ENCODE measurements around the gene PWWP2B. TPM values are rescaled to one million over a fixed set of nuclear protein-coding genes. Genes with fewer than 3 reads are reported as not detected.

Gene PWWP2B
- total RNA-seq, 4 donors from 2014 or later = 45.9 to 129 (median 61.2) TPM

- intact Hi-C loops (cut with DNase I; ENCODE audit: low total_unique reads) = no loop called here
- in situ Hi-C loops (cut with MboI; ENCODE audit: low pct_ligation_motif_present in 1 of 4, low pct_unique_long_range_greater_than_20kb in 1 of 4, low sequenced_read_pairs in 3 of 4) = no loop called here
- Histone ChIP-seq H3K4me1 (peaks cover 9 to 19% (median 14%) of the 10 kb centered on the region in 4 donors), H3K36me3 (no peaks in the 10 kb centered on the region), H3K4me3 (no peak overlapping the region), H3K9me3 (no peaks in the 10 kb centered on the region), H3K27ac (no peak overlapping the region), H3K27me3 (no peaks in the 10 kb centered on the region)
- TF ChIP-seq POLR2A (IDR thresholded peaks at IDR 0.05) (no peak), EP300 (IDR thresholded peaks at IDR 0.05; ENCODE audit: low read depth) (no peak), CTCF (IDR thresholded peaks at IDR 0.05) (no peak), POLR2AphosphoS5 (IDR thresholded peaks at IDR 0.05) (no peak)
- DNase-seq = no peak
- 89 to 96% methylated on average over 2 of the region's 2 CpGs for WGBS, 2 donors (ENCODE audit: low coverage in 1 of 2)
Observed at GRCh38 chr10:132427939-132428367, 31.0 kb downstream of the PWWP2B start.

- intact Hi-C loops (cut with DNase I; ENCODE audit: low total_unique reads) (no loop called here), in situ Hi-C loops (cut with MboI; ENCODE audit: low pct_ligation_motif_present in 1 of 4, low pct_unique_long_range_greater_than_20kb in 1 of 4, low sequenced_read_pairs in 3 of 4) (no loop called here)
- H3K9me3 ChIP-seq = no peaks in the 10 kb centered on the region
- WGBS, 2 donors (ENCODE audit: low coverage in 1 of 2) = 95% methylated on average over 11 of the region's 11 CpGs; no CpG with 5 or more reads in 1 of the 2 donors
- no peak overlapping the region for H3K27ac ChIP-seq
- no peak overlapping the region for H3K4me3 ChIP-seq
- H3K36me3 ChIP-seq = no peaks in the 10 kb centered on the region
- TF ChIP-seq POLR2AphosphoS5 (IDR thresholded peaks at IDR 0.05) = no peak
- TF ChIP-seq CTCF (IDR thresholded peaks at IDR 0.05) = no peak
- TF ChIP-seq EP300 (IDR thresholded peaks at IDR 0.05; ENCODE audit: low read depth) = no peak
- no peak for TF ChIP-seq POLR2A (IDR thresholded peaks at IDR 0.05)
- peaks cover 8 to 13% (median 10%) of the 10 kb centered on the region in 4 donors for H3K4me1 ChIP-seq
- DNase-seq = no peak
- H3K27me3 ChIP-seq = no peaks in the 10 kb centered on the region
Observed at GRCh38 chr10:132428486-132428995, 31.5 kb downstream of the PWWP2B start.

GRCh38 chr10:132429281-132430230 lies 32.6 kb downstream of the PWWP2B start:
- TF ChIP-seq POLR2AphosphoS5 (IDR thresholded peaks at IDR 0.05) (peak in 1 of 3 donors; percentile 16), EP300 (IDR thresholded peaks at IDR 0.05; ENCODE audit: low read depth) (no peak)
- no peaks in the 10 kb centered on the region for H3K36me3 ChIP-seq
- no peaks in the 10 kb centered on the region for H3K9me3 ChIP-seq
- peaks cover 8 to 10% (median 9%) of the 10 kb centered on the region in 4 donors for H3K4me1 ChIP-seq
- WGBS, 2 donors (ENCODE audit: low coverage in 1 of 2) = 40% methylated on average over 18 of the region's 18 CpGs; no CpG with 5 or more reads in 1 of the 2 donors
- peak overlapping the region in 2 of 4 donors; percentile 30 to 60 for H3K27ac ChIP-seq
- peak; percentile 65 for DNase-seq
- intact Hi-C loops (cut with DNase I; ENCODE audit: low total_unique reads) = no loop called here
- in situ Hi-C loops (cut with MboI; ENCODE audit: low pct_ligation_motif_present in 1 of 4, low pct_unique_long_range_greater_than_20kb in 1 of 4, low sequenced_read_pairs in 3 of 4) = no loop called here
- no peaks in the 10 kb centered on the region for H3K27me3 ChIP-seq
- no peak overlapping the region for H3K4me3 ChIP-seq

GRCh38 chr10:132430231-132430743 lies 33.3 kb downstream of the PWWP2B start:
- intact Hi-C loops (cut with DNase I; ENCODE audit: low total_unique reads) = no loop called here

More at GRCh38 chr10:132430231-132430743, 33.3 kb downstream of the PWWP2B start:
- Histone ChIP-seq H3K4me3 (no peak overlapping the region), H3K27me3 (no peaks in the 10 kb centered on the region), H3K27ac (peak overlapping the region in 1 of 4 donors; percentile 60), H3K36me3 (no peaks in the 10 kb centered on the region), H3K4me1 (peaks cover 8 to 10% (median 9%) of the 10 kb centered on the region in 4 donors), H3K9me3 (no peaks in the 10 kb centered on the region)
- in situ Hi-C loops (cut with MboI; ENCODE audit: low pct_ligation_motif_present in 1 of 4, low pct_unique_long_range_greater_than_20kb in 1 of 4, low sequenced_read_pairs in 3 of 4) = no loop called here
- WGBS, 2 donors (ENCODE audit: low coverage in 1 of 2) = 88% methylated on average over 8 of the region's 8 CpGs; no CpG with 5 or more reads in 1 of the 2 donors
- no peak for DNase-seq
- no peak for TF ChIP-seq CTCF (IDR thresholded peaks at IDR 0.05)
- TF ChIP-seq POLR2AphosphoS5 (IDR thresholded peaks at IDR 0.05) = no peak
- TF ChIP-seq EP300 (IDR thresholded peaks at IDR 0.05; ENCODE audit: low read depth) = no peak
- no peak for TF ChIP-seq POLR2A (IDR thresholded peaks at IDR 0.05)
